HepG2 (cell line): ENCODE data around the gene ANKRD40. TPM values are rescaled to one million over a fixed set of nuclear protein-coding genes. Genes with fewer than 3 reads are reported as not detected.

Experiments used
- HNF1A ChIP-seq, 2 experiments: sonication (generic) in 1 of 2; formaldehyde crosslinking in 1 of 2; IDR thresholded peaks; 2 replicates each; pipeline versions ENCODE4 v1.4.0 to v1.6.1; 2016 to 2020; ENCODE audit warnings: borderline replicate concordance in 1 of 2, low read depth in 1 of 2, mild to moderate bottlenecking in 1 of 2, missing genetic modification reagents in 1 of 2
- MATR3 ChIP-seq: sonication (generic); formaldehyde crosslinking; IDR thresholded peaks from 2 replicates; pipeline ENCODE4 v1.4.0; 2020; ENCODE audit warnings: missing genetic modification reagents
- MLLT10 ChIP-seq: sonication (generic); formaldehyde crosslinking; IDR thresholded peaks from 2 replicates; pipeline ENCODE4 v1.4.0; 2020; ENCODE audit warnings: missing genetic modification reagents
- MTA1 ChIP-seq: sonication (generic); formaldehyde crosslinking; IDR thresholded peaks from 2 replicates; pipeline ENCODE4 v1.4.0; 2020; ENCODE audit warnings: missing genetic modification reagents, mild to moderate bottlenecking, borderline replicate concordance
- NFAT5 ChIP-seq: sonication (generic); formaldehyde crosslinking; IDR thresholded peaks from 2 replicates; pipeline ENCODE4 v1.4.0; 2020; ENCODE audit warnings: missing genetic modification reagents
- NR2F2 ChIP-seq: IDR thresholded peaks from 2 replicates; pipeline ENCODE4 v1.6.1; 2012; ENCODE audit warnings: low read depth, inconsistent platforms, borderline replicate concordance
- PHB2 ChIP-seq: fragments of 450-650 bp; IDR thresholded peaks from 2 replicates; pipeline ENCODE4 v1.6.1; 2018; ENCODE audit not compliant: partially characterized antibody
- STAT6 ChIP-seq: sonication (generic); formaldehyde crosslinking; IDR thresholded peaks from 2 replicates; pipeline ENCODE4 v1.4.0; 2020; ENCODE audit warnings: missing genetic modification reagents, mild to moderate bottlenecking, borderline replicate concordance
- TRIM24 ChIP-seq: sonication (generic); formaldehyde crosslinking; IDR thresholded peaks from 2 replicates; pipeline ENCODE4 v1.8.0; 2022; ENCODE audit warnings: mild to moderate bottlenecking, missing genetic modification reagents
- TSC22D2 ChIP-seq: sonication (generic); formaldehyde crosslinking; IDR thresholded peaks from 2 replicates; pipeline ENCODE4 v1.5.1; 2020; ENCODE audit warnings: missing genetic modification reagents, mild to moderate bottlenecking, borderline replicate concordance
- XRCC5 ChIP-seq: fragments of 200-400 bp; formaldehyde crosslinking; optimal IDR thresholded peaks from 2 replicates; pipeline ENCODE3; 2017; ENCODE audit warnings: mild to moderate bottlenecking, low read length
- ZBTB42 ChIP-seq: sonication (generic); formaldehyde crosslinking; IDR thresholded peaks from 2 replicates; pipeline ENCODE4 v1.5.0; 2020; ENCODE audit warnings: mild to moderate bottlenecking, missing genetic modification reagents
- ZNF124 ChIP-seq: sonication (generic); formaldehyde crosslinking; IDR thresholded peaks from 2 replicates; pipeline ENCODE4 v1.4.0; 2020; ENCODE audit warnings: missing genetic modification reagents
- ZNF552 ChIP-seq: sonication (generic); formaldehyde crosslinking; IDR thresholded peaks from 2 replicates; pipeline ENCODE4 v1.9.0; 2022; ENCODE audit warnings: missing genetic modification reagents, mild to moderate bottlenecking, borderline replicate concordance
- polyA plus RNA-seq, 8 experiments: library from polyadenylated mRNA; depleted of rRNA in 3 of 8; stranded (reverse) in 7 of 8; unstranded in 1 of 8; fragments of >200 nt; fragmentation: Illumina TruSeq in 4 of 8; extraction: Trizol in 4 of 8; gene quantifications; 2 replicates each; pipeline versions ENCODE4 v1.2.1 to v1.2.3, GENCODE V29; 2011 to 2016; ENCODE audit warnings: low read depth in 4 of 8, missing spikeins in 1 of 8, mixed read lengths in 1 of 8; ENCODE audit not compliant: insufficient read depth in 1 of 8
- total RNA-seq, 5 experiments: library from RNA; depleted of rRNA; stranded (reverse); fragments of >200 nt; fragmentation: Illumina TruSeq; extraction: Trizol; gene quantifications; 2 replicates each; pipeline ENCODE4 v1.2.3, GENCODE V29; 2016; ENCODE audit warnings: low read depth in 1 of 5
- TF ChIP-seq, protein P1 (sequence below): sonication (generic); formaldehyde crosslinking; IDR thresholded peaks from 2 replicates; pipeline ENCODE4 v1.5.0; 2020; ENCODE audit warnings: missing genetic modification reagents
- TF ChIP-seq, protein P2 (sequence below): IDR thresholded peaks from 2 replicates; pipeline ENCODE4 v1.6.1; 2016; ENCODE audit warnings: mild to moderate bottlenecking, missing biosample characterization, missing genetic modification reagents

The ANKRD40 gene
- total and polyA plus RNA-seq, 2 of the 13 experiments (the other 11 are each of a cell fraction or from before 2014, with no cell fraction given), result 35.0 to 46.4 TPM

GRCh38 chr17:50660887-50661345, 46.8 kb downstream of the ANKRD40 start (continued):
- TF ChIP-seq, protein P1, sequence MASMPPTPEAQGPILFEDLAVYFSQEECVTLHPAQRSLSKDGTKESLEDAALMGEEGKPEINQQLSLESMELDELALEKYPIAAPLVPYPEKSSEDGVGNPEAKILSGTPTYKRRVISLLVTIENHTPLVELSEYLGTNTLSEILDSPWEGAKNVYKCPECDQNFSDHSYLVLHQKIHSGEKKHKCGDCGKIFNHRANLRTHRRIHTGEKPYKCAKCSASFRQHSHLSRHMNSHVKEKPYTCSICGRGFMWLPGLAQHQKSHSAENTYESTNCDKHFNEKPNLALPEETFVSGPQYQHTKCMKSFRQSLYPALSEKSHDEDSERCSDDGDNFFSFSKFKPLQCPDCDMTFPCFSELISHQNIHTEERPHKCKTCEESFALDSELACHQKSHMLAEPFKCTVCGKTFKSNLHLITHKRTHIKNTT (CRISPR knock-in tag), result no peak
- TF ChIP-seq TSC22D2 (no peak), HNF1A (IDR thresholded peaks at IDR 0.05; ENCODE audit: low read depth) (no peak), HNF1A (CRISPR knock-in tag; IDR thresholded peaks at IDR 0.05; ENCODE audit: borderline replicate concordance) (no peak), PHB2 (no peak), MATR3 (CRISPR knock-in tag) (no peak), ZBTB42 (CRISPR knock-in tag) (no peak), NFAT5 (no peak), STAT6 (CRISPR knock-in tag) (no peak), NR2F2 (no peak), MLLT10 (CRISPR knock-in tag) (no peak), XRCC5 (peak; percentile 36), ZNF124 (CRISPR knock-in tag) (no peak), MTA1 (CRISPR knock-in tag) (no peak), ZNF552 (CRISPR knock-in tag) (no peak), TRIM24 (CRISPR knock-in tag) (no peak)
- TF ChIP-seq, protein P2, sequence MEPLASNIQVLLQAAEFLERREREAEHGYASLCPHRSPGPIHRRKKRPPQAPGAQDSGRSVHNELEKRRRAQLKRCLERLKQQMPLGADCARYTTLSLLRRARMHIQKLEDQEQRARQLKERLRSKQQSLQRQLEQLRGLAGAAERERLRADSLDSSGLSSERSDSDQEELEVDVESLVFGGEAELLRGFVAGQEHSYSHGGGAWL (CRISPR knock-in tag), result 0 out of 2 replicates have a peak, but pooled peaks have one; percentile 6
